Muscle of leg (tissue), 11 donors: Measurements from ENCODE around the gene SRC. TPM values are rescaled to one million over a fixed set of nuclear protein-coding genes. Genes with fewer than 3 reads are reported as not detected.

Experiments
- DNase-seq: peaks from one replicate; pipeline ENCODE4 v3.0.0; 2013
- H3K27ac ChIP-seq: one replicate; pipeline ENCODE4 v1.5.1; 2013; ENCODE audit warnings: mild to moderate bottlenecking, low read length, control low read depth
- H3K27me3 ChIP-seq: one replicate; pipeline ENCODE4 v1.6.1; 2013; ENCODE audit warnings: low read length; ENCODE audit not compliant: control insufficient read depth, insufficient read depth
- H3K36me3 ChIP-seq: one replicate; pipeline ENCODE4 v1.6.1; 2013; ENCODE audit warnings: low read length; ENCODE audit not compliant: control insufficient read depth, insufficient read depth
- H3K4me1 ChIP-seq: one replicate; pipeline ENCODE4 v1.6.1; 2013; ENCODE audit warnings: low read length; ENCODE audit not compliant: control insufficient read depth, insufficient read depth
- H3K4me3 ChIP-seq: one replicate; pipeline ENCODE4 v1.5.1; 2013; ENCODE audit warnings: low read length, control low read depth
- H3K9me3 ChIP-seq: replicated peaks from 2 replicates; pipeline ENCODE4 v1.6.1; 2013; ENCODE audit warnings: low read depth, low read length; ENCODE audit not compliant: control insufficient read depth
- WGBS: methylation state at CpG from one replicate; pipeline ENCODE4 v1.1.5; 2013; ENCODE audit warnings: missing lambda C conversion rate; ENCODE audit not compliant: insufficient coverage; 5-methylcytosine and 5-hydroxymethylcytosine counted together
- polyA plus RNA-seq, 8 donors: library from polyadenylated mRNA; unstranded; fragments of 120-200 nt; gene quantifications; one replicate each; pipeline versions ENCODE4 v1.2.1 to v1.2.3, GENCODE V29; 2013; ENCODE audit warnings: inconsistent platforms in 1 of 8, low replicate concordance in 1 of 8; ENCODE audit not compliant: insufficient read length in 8 of 8, insufficient read depth in 1 of 8
- total RNA-seq: library from RNA; stranded (reverse); fragments of 120-200 nt; gene quantifications from one replicate; pipeline ENCODE4 v1.2.4, GENCODE V29; 2013

SRC gene
- total and polyA plus RNA-seq, 9 donors = 8.6 to 25.4 (median 16.6) TPM

GRCh38 chr20:37349517-37350491 is 3.9 kb downstream of the SRC start:
- no peak overlapping the region for H3K4me3 ChIP-seq
- WGBS = 78% methylated on average over 14 of the region's 16 CpGs
- H3K36me3 ChIP-seq = peaks cover 16% of the 10 kb centered on the region
- H3K4me1 ChIP-seq = peaks cover 16% of the 10 kb centered on the region
- no peaks in the 10 kb centered on the region for H3K9me3 ChIP-seq
- H3K27ac ChIP-seq = no peak overlapping the region
- no peak for DNase-seq
- H3K27me3 ChIP-seq = peaks cover 2% of the 10 kb centered on the region

GRCh38 chr20:37350649-37351574 is 5.0 kb downstream of the SRC start:
- Histone ChIP-seq H3K9me3 (no peaks in the 10 kb centered on the region), H3K4me1 (peaks cover 11% of the 10 kb centered on the region), H3K27me3 (no peaks in the 10 kb centered on the region), H3K27ac (no peak overlapping the region), H3K36me3 (peaks cover 16% of the 10 kb centered on the region), H3K4me3 (no peak overlapping the region)
- WGBS = 92% methylated on average over 2 of the region's 7 CpGs
- no peak for DNase-seq

- H3K27ac ChIP-seq = no peak overlapping the region
- 85% methylated on average over 11 of the region's 12 CpGs for WGBS
- DNase-seq = no peak
- H3K9me3 ChIP-seq = no peaks in the 10 kb centered on the region
- H3K4me1 ChIP-seq = peaks cover 17% of the 10 kb centered on the region
- peaks cover 16% of the 10 kb centered on the region for H3K36me3 ChIP-seq
- H3K27me3 ChIP-seq = no peaks in the 10 kb centered on the region
- H3K4me3 ChIP-seq = no peak overlapping the region
These were observed 6.0 kb downstream of the SRC start for GRCh38 chr20:37351689-37352607.

GRCh38 chr20:37352608-37352980 is 6.7 kb downstream of the SRC start:
- Histone ChIP-seq H3K4me1 (peaks cover 20% of the 10 kb centered on the region), H3K4me3 (no peak overlapping the region), H3K27me3 (no peaks in the 10 kb centered on the region), H3K27ac (no peak overlapping the region), H3K36me3 (peaks cover 14% of the 10 kb centered on the region), H3K9me3 (no peaks in the 10 kb centered on the region)
- WGBS = 87% methylated on average over 7 of the region's 11 CpGs
- no peak for DNase-seq

- DNase-seq = no peak
- H3K27ac ChIP-seq = no peak overlapping the region
- 88% methylated on average over 11 of the region's 13 CpGs for WGBS
- peaks cover 13% of the 10 kb centered on the region for H3K36me3 ChIP-seq
- H3K9me3 ChIP-seq = no peaks in the 10 kb centered on the region
- H3K4me1 ChIP-seq = peaks cover 27% of the 10 kb centered on the region
- no peak overlapping the region for H3K4me3 ChIP-seq
- no peaks in the 10 kb centered on the region for H3K27me3 ChIP-seq
These were observed 7.4 kb downstream of the SRC start for GRCh38 chr20:37353285-37353849.

GRCh38 chr20:37354210-37355195 is 8.6 kb downstream of the SRC start:
- Histone ChIP-seq H3K4me1 (peaks cover 35% of the 10 kb centered on the region), H3K4me3 (no peak overlapping the region), H3K27ac (no peak overlapping the region), H3K27me3 (no peaks in the 10 kb centered on the region), H3K9me3 (no peaks in the 10 kb centered on the region), H3K36me3 (peaks cover 13% of the 10 kb centered on the region)
- 88% methylated on average over 15 of the region's 18 CpGs for WGBS
- no peak for DNase-seq

GRCh38 chr20:37355252-37356180 is 9.6 kb downstream of the SRC start:
- no peaks in the 10 kb centered on the region for H3K27me3 ChIP-seq
- H3K4me3 ChIP-seq = no peak overlapping the region
- no peaks in the 10 kb centered on the region for H3K9me3 ChIP-seq
- WGBS = 88% methylated on average over 8 of the region's 15 CpGs
- DNase-seq = no peak
- peaks cover 40% of the 10 kb centered on the region for H3K4me1 ChIP-seq
- H3K27ac ChIP-seq = no peak overlapping the region
- H3K36me3 ChIP-seq = peaks cover 13% of the 10 kb centered on the region

- Histone ChIP-seq H3K4me3 (no peak overlapping the region), H3K4me1 (peaks cover 41% of the 10 kb centered on the region), H3K9me3 (no peaks in the 10 kb centered on the region), H3K27ac (no peak overlapping the region), H3K36me3 (peaks cover 13% of the 10 kb centered on the region), H3K27me3 (no peaks in the 10 kb centered on the region)
- WGBS = 74% methylated on average over 8 of the region's 8 CpGs
- no peak for DNase-seq
These were observed 10.4 kb downstream of the SRC start for GRCh38 chr20:37356387-37356786.
